ENCODE results near the gene MYPOP.

GRCh38 chr19:45927565-45928261 lies 25.3 kb upstream of the MYPOP start:
- no peak for TF ChIP-seq POLR2A (IDR thresholded peaks at IDR 0.05)
- TF ChIP-seq CTCF (IDR thresholded peaks at IDR 0.05) = no peak
- TF ChIP-seq EP300 (IDR thresholded peaks at IDR 0.05) = peak in 1 of 2 donors; percentile 92

All from tibial nerve (tissue), 4 donors.